ENCODE results near the gene MUC7.
A peak's percentile ranks its signal among the peaks of the same experiment; 100 is the strongest.

The MUC7 gene

GRCh38 chr4:70508801-70509200, 36.8 kb downstream of the MUC7 start:
- H3K27ac ChIP-seq, result no peak overlapping the region
- no peak for TF ChIP-seq CTCF (conservative IDR thresholded peaks at IDR 0.05)

- no peak for TF ChIP-seq CTCF (conservative IDR thresholded peaks at IDR 0.05)
- no peak overlapping the region for H3K27ac ChIP-seq
Measured at GRCh38 chr4:70511365-70511764, 39.4 kb downstream of the MUC7 start.

GRCh38 chr4:70515367-70516250, 43.6 kb downstream of the MUC7 start:
- no peak overlapping the region for H3K27ac ChIP-seq
- TF ChIP-seq CTCF (conservative IDR thresholded peaks at IDR 0.05), result no peak

- TF ChIP-seq CTCF (conservative IDR thresholded peaks at IDR 0.05), result no peak
- peak within 1 kb of the TSS; percentile 2; the same call in 1 of the 2 replicates for H3K27ac ChIP-seq
Measured at GRCh38 chr4:70518269-70518668, 46.3 kb downstream of the MUC7 start, which contains the start of gene AMTN. Gene AMTN (plus strand): TSS chr4:70518569. CDS start chr4:70518778, 209 bp downstream.

- no peak for TF ChIP-seq CTCF (conservative IDR thresholded peaks at IDR 0.05)
- H3K27ac ChIP-seq, result peak overlapping the region; percentile 2; the same call in 1 of the 2 replicates
Measured at GRCh38 chr4:70518716-70519115, 46.7 kb downstream of the MUC7 start.

- H3K27ac ChIP-seq, result peak overlapping the region; percentile 43
Measured at GRCh38 chr4:70522626-70523025, 50.6 kb downstream of the MUC7 start.

More at GRCh38 chr4:70522626-70523025, 50.6 kb downstream of the MUC7 start:
- no peak for TF ChIP-seq CTCF (conservative IDR thresholded peaks at IDR 0.05)
